ENCODE data around the gene MAFB. TPM values are rescaled to one million over a fixed set of nuclear protein-coding genes. Genes with fewer than 3 reads are reported as not detected.

The MAFB gene
- total and polyA plus RNA-seq, 10 donors, result 18.7 to 295 (median 180) TPM

DNA sequence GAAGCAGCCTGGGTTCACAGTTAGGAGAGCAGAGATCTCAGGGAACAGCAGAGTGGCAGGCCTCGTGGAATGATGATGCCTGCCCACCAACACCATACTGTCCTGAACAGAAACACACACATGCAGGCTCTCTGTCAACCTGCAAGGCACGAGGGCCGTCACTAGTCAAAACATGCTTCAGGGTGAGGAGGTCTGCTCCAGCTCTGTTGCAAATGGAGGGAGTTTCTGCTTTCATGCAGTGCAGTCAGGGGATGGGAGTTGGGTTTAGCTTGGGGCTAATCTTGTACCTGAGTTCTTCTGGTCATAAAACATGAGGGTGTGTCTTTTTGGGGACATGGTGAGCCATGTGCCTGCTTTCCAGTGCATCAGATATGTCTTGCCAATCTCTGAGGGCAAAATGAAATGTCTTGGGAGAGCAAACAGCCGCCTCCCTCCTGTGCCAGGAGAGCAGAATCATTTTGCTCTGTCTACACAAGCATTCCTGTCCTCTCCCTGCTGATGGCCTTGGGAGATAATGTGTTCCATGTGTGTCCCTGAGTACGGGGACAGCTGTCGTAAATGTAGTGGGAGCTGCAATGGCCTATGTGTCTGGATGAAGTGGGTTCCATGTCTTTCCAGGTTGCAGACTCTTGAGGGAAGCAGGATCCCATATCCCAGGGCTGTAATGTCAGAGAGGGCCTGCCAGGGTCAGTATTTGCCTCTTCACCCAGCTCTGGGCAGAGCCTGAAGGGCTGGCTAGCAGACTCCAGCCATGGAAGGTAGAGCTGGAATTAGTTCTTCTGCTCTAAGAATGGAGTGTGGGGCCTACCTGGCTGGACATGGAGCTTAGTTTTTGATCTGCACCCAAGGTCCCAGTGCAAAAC lies 40.6 kb downstream of the MAFB start:
- Histone ChIP-seq H3K4me1 (peaks cover 5 to 66% (median 54%) of the 10 kb centered on the region in 6 donors), H3K27ac (peak overlapping the region in 5 of 8 donors; percentile 53 to 77 (median 75))
- intact Hi-C loops (cut with DNase I; ENCODE audit: low total_unique reads), result loop anchor here (5.0 kb wide), 1 partner anchor 39 kb away; the partner anchor contains the start of gene MAFB

DNA sequence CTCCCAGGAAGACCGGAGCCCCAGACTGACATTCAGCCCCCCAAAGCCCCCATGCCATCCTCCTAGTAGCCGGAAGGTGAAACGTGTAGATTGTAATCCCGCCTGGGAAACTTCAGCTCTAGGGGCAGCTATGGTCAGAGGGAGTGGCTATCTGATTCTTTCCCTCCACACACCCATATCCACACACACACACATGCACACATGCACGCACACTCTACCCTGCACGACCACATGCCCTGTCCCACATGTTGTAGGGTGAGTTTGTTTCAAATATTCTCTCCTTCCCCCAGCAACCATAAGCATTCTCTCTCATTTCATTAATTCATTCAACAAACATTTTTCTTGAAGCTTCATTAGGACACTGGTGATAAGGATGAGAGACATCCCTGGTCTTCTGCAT lies 42.2 kb downstream of the MAFB start:
- Histone ChIP-seq H3K4me3 (no peak overlapping the region), H3K27ac (peak overlapping the region in 6 of 8 donors; percentile 11 to 77 (median 75)), H3K9me3 (no peaks in the 10 kb centered on the region), H3K27me3 (replicated peaks in 1 of 7) (peaks cover 0 to 7% (median 0%) of the 10 kb centered on the region in 7 donors), H3K4me1 (peaks cover 12 to 82% (median 70%) of the 10 kb centered on the region in 6 donors), H3K36me3 (no peaks in the 10 kb centered on the region)
- intact Hi-C loops (cut with DNase I; ENCODE audit: low total_unique reads), result loop anchor here (5.0 kb wide), 1 partner anchor 40 kb away; the partner anchor contains the start of gene MAFB
- DNase-seq, result no peak
- TF ChIP-seq POLR2A (IDR thresholded peaks at IDR 0.05) (no peak), POLR2AphosphoS5 (IDR thresholded peaks at IDR 0.05) (no peak), CTCF (IDR thresholded peaks at IDR 0.05 in 8 of 11, conservative IDR thresholded peaks at IDR 0.05 in 3 of 11) (no peak)
- 30 to 35% (median 33%) methylated on average over 6 of the region's 6 CpGs for WGBS, 5 donors

More for the DNA sequence above, 40.6 kb downstream of the MAFB start:
- Histone ChIP-seq H3K9me3 (no peaks in the 10 kb centered on the region), H3K27me3 (replicated peaks in 1 of 7) (peaks cover 0 to 7% (median 0%) of the 10 kb centered on the region in 7 donors), H3K36me3 (no peaks in the 10 kb centered on the region), H3K4me3 (no peak overlapping the region)
- TF ChIP-seq CTCF (IDR thresholded peaks at IDR 0.05 in 8 of 11, conservative IDR thresholded peaks at IDR 0.05 in 3 of 11) (peak in 1 of 11 experiments; percentile 4), POLR2AphosphoS5 (IDR thresholded peaks at IDR 0.05) (peak in 1 of 3 donors; percentile 64), POLR2A (IDR thresholded peaks at IDR 0.05) (no peak)
- DNase-seq, result no peak
- 67 to 78% (median 72%) methylated on average over 3 to 6 of the region's 6 CpGs for WGBS, 5 donors

GRCh38 chr20:40646361-40646760 lies 42.7 kb downstream of the MAFB start:
- Histone ChIP-seq H3K27me3 (replicated peaks in 1 of 7) (peaks cover 0 to 7% (median 0%) of the 10 kb centered on the region in 7 donors), H3K4me3 (peak overlapping the region in 1 of 8 donors; percentile 19), H3K27ac (peak overlapping the region in 7 of 8 donors; percentile 8 to 77 (median 75)), H3K4me1 (peaks cover 14 to 83% (median 71%) of the 10 kb centered on the region in 6 donors), H3K9me3 (no peaks in the 10 kb centered on the region), H3K36me3 (no peaks in the 10 kb centered on the region)
- intact Hi-C loops (cut with DNase I; ENCODE audit: low total_unique reads), result loop anchor here (5.0 kb wide), 1 partner anchor 41 kb away; the partner anchor contains the start of gene MAFB
- TF ChIP-seq POLR2A (IDR thresholded peaks at IDR 0.05) (no peak), POLR2AphosphoS5 (IDR thresholded peaks at IDR 0.05) (peak; percentile 69 to 81 (median 69))
- 1 to 2% (median 1%) methylated on average over 8 of the region's 8 CpGs for WGBS, 5 donors
- DNase-seq, result no peak

GRCh38 chr20:40644863-40645262 lies 44.2 kb downstream of the MAFB start:
- intact Hi-C loops (cut with DNase I; ENCODE audit: low total_unique reads), result loop anchor here (5.0 kb wide), 1 partner anchor 42 kb away; the partner anchor contains the start of gene MAFB
- no peak for TF ChIP-seq CTCF (IDR thresholded peaks at IDR 0.05 in 8 of 11, conservative IDR thresholded peaks at IDR 0.05 in 3 of 11)
- TF ChIP-seq POLR2A (IDR thresholded peaks at IDR 0.05), result no peak
- no peak for TF ChIP-seq POLR2AphosphoS5 (IDR thresholded peaks at IDR 0.05)
- 60 to 84% (median 71%) methylated on average over 2 of the region's 2 CpGs for WGBS, 5 donors

More at GRCh38 chr20:40644863-40645262, 44.2 kb downstream of the MAFB start:
- H3K4me3 ChIP-seq, result peak overlapping the region in 1 of 8 donors; percentile 32
- peak overlapping the region in 5 of 8 donors; percentile 53 to 77 (median 75) for H3K27ac ChIP-seq
- no peaks in the 10 kb centered on the region for H3K9me3 ChIP-seq
- peaks cover 14 to 85% (median 72%) of the 10 kb centered on the region in 6 donors for H3K4me1 ChIP-seq
- no peaks in the 10 kb centered on the region for H3K36me3 ChIP-seq
- DNase-seq, result no peak
- peaks cover 0 to 7% (median 0%) of the 10 kb centered on the region in 7 donors for H3K27me3 ChIP-seq (replicated peaks in 1 of 7)
